Activated naive CD4-positive, alpha-beta T cell treated with Interleukin-2 at 50 U/mL for 16 hours (primary cell): Measurements from ENCODE around the gene NRM.

Experiments used
- DNase-seq: peaks from one replicate; pipeline ENCODE4 v3.0.0-alpha.2; 2020

The NRM gene

DNA sequence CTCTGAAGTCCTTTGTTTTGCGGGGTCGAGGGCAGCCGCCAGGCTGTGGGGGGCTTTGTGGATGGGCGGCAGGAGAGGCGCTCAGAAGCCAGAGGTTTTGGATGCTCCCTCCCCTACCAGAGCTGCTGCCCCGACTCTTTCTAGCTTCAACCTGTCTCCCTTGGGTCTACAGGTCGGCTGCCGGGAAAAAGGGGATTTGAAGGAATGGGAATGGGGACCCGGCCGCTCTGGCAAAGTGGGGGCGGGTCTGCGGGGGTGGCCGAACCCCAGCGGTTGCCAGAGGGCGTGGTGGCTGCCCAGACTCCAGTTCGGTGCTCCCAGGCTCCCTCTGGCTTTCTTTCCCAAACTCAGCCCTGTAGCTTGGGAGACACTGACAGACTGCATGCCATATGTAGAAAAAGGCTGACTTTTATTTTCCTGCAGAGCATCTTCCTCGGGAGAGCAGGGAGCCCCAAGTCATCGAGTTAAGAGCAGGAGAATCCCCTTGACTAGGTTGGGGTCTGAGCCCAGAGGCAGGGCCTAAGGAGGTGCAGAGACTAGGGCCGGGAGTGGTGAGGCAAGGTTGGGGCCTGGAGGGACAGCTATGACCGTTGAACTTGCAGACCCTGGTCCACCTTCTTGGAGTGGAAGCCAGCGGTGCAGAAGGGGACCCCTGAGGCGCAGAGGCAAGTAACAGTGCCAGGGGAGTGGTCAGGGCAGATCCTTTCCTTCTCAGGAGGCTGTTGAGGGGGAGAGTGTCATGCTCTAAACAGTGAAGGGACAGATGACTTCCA is 2.9 kb downstream of the NRM start:
- no peak for DNase-seq

GRCh38 chr6:30686908-30687658 is 3.7 kb downstream of the NRM start:
- peak; percentile 85 for DNase-seq

- peak; percentile 90 for DNase-seq
These were observed 4.5 kb downstream of the NRM start, which contains the start of gene PPP1R18 for GRCh38 chr6:30686009-30686907. Gene PPP1R18 (minus strand): TSS chr6:30686645. CDS start chr6:30686018, 627 bp downstream.

GRCh38 chr6:30685157-30686008 is 5.4 kb downstream of the NRM start:
- DNase-seq, result no peak

GRCh38 chr6:30684386-30685156 is 6.2 kb downstream of the NRM start:
- peak; percentile 59 for DNase-seq

DNA sequence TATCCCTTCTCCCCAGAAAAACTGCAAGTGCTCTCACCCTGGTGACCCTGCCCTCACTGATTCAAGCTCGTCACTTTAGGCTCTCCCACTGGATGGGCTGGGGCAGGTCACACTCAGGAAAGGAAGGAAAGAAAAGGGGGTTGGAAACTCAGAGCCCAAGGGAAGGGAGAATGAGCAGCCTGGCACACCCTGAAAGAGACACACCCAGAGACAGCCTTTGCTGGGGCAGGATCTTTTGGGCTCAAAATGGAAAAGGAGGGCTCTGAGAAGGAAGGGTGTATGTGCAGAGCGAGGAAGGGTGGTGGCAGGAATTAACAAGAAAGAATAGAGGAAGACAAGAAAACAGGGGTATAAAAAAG is 6.8 kb downstream of the NRM start:
- DNase-seq, result no peak

GRCh38 chr6:30683183-30683979 is 7.4 kb downstream of the NRM start:
- no peak for DNase-seq

- DNase-seq, result peak; percentile 86
These were observed 8.4 kb downstream of the NRM start for GRCh38 chr6:30682143-30683117.

DNA sequence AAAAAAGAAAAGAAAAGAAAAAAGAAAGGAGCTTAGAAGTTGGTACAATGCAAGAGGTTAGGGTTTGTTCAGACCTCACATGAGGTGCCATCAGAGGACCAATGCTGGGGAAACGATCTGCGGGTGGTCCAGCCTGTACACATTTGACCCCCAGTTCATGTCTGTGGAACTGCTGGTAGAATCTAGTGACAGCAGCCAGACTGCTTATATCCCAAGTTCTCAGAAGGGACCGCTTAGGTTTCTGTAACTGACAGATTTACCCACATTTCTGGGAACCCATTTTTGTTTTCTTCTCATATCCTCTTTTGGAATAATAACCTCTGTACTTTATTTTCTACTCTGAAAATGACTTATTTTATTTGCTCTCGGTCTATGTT is 9.0 kb downstream of the NRM start:
- DNase-seq, result no peak

DNA sequence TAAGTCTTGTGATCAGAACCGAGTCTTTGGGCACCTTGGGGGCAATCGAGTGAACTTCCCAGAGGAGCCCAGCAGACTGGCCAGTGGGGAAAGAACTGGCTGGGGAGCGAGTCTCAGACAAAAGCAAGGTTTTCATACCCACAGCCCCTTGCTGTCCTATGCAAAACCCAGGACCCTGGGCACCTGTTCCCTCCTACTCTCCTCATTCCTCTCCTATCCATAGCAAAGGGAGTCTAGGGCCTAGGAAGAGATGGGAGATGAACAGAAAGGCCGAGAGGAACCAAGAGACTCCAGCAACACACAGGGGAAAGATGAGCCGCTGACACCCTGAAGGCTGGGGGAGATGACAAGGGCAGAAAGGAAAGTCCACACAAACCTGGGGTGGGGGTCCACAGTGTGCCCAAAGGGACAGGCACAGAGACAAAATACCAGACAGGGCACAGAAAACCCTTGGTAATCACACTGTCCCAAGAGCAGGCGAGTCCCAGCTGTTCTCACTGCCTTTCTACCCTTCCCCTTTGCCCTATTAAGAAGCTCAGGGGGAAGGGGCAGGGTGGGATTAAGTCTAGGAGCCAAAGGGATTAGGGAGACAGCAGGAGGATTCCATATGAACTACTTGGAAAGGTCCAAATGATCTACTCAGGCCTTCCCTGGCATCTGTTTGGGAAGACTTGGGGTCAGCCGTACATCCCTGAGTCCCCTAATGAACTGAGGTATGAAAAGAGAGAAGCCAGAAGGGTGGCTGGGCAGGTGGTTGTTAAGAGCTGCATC is 10.8 kb downstream of the NRM start:
- DNase-seq, result no peak

- DNase-seq, result peak; percentile 91
These were observed 11.6 kb downstream of the NRM start for GRCh38 chr6:30678964-30679726.

DNA sequence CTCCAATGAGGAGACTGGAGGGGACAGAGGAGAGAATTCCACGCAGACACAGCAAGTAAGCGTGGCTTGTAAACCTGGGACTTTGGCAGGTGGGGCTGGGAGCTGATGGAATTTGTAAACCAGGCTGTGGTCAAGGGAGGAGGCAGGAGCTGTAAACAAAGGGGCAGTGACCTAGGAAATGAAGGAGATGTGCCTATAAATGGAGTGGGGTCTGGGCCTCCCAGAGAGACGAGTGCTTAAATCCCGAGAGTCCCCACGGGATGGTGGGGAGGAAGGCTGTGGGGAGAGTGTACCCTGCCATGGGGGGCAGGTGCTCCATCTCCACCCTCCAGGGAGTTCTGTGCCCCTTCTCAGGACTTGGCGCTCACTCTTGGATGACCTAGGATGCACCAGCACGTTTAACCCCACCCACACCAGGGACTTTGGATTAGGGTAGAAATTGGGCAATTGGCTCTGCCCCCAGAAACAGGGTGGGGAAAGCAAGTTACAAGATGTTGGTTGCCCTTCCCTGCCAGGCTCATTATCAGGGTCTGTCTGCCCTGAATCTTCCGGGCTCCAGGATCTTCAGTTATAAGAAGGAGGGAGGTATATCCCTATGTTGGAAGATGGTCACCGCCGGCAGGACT is 14.0 kb downstream of the NRM start:
- no peak for DNase-seq

- peak; percentile 89 for DNase-seq
These were observed 18.1 kb downstream of the NRM start, which contains the start of gene DHX16 for GRCh38 chr6:30672445-30673253. Gene DHX16 (minus strand): TSS chr6:30673006. CDS start chr6:30672841, 165 bp downstream.

GRCh38 chr6:30670760-30671527 is 19.8 kb downstream of the NRM start:
- DNase-seq, result no peak

DNA sequence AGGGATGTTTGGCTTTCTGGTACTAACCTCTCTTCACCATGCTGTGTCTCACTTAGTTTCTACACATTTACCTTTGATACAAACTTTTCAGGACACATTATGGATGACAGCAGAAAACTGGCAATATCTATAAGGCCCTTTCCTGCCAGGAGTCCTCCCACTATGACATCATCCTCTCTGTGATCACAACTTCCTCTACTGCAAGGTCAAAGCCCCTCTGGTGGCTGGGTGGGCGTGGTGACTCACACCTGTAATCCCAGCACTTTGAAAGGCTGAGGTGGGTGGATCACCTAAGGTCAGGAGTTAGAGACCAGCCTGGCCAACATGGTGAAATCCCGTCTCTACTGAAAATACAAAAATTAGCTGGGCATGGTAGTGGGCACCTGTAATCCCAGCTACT is 24.5 kb downstream of the NRM start:
- DNase-seq, result peak; percentile 41
